AG04450 (cell line): Measurements from ENCODE around the gene GNAZ. TPM values are rescaled to one million over a fixed set of nuclear protein-coding genes. Genes with fewer than 3 reads are reported as not detected.

Experiments
- CTCF ChIA-PET: fragments of 300-600, 350-600 bp; formaldehyde crosslinking; extraction: SDS; loops from one replicate; lab custom pipeline; 2022; ENCODE audit warnings: antibody characterized with exemption, inconsistent platforms; lab: Charles Lee
- POLR2A ChIA-PET: fragments of 350-600 bp; formaldehyde crosslinking; extraction: SDS; loops from one replicate; lab custom pipeline; 2021; ENCODE audit warnings: antibody characterized with exemption, inconsistent platforms; lab: Yijun Ruan, JAX
- DNase-seq: peaks from one replicate; pipeline ENCODE4 v3.0.0-alpha.2; 2011; ENCODE audit warnings: low read depth, low spot score
- H3K27ac ChIP-seq: one replicate; pipeline ENCODE4 v1.5.1; 2012; ENCODE audit warnings: low read depth, low read length, control low read depth
- H3K27me3 ChIP-seq: one replicate; pipeline ENCODE4 v1.6.0; 2012; ENCODE audit warnings: low read length; ENCODE audit not compliant: control insufficient read depth, insufficient read depth
- H3K4me3 ChIP-seq: 2 replicates; pipeline ENCODE4 v1.5.1; 2011; ENCODE audit warnings: mild to moderate bottlenecking, low read depth, low read length, control low read depth
- H3K9me3 ChIP-seq: 2 replicates; pipeline ENCODE4 v1.5.1; 2012; ENCODE audit warnings: low read length; ENCODE audit not compliant: control insufficient read depth, insufficient read depth
- CTCF ChIP-seq: IDR thresholded peaks from 2 replicates; pipeline ENCODE4 v1.5.1; 2011; ENCODE audit warnings: low read depth, low read length, control low read depth, inconsistent platforms
- polyA plus RNA-seq: library from polyadenylated mRNA; depleted of rRNA; stranded (reverse); fragments of >200 nt; gene quantifications from 2 replicates; pipeline ENCODE4 v1.2.3, GENCODE V29; 2011

GNAZ gene
- polyA plus RNA-seq, 1 experiment = 0.25 TPM

DNA sequence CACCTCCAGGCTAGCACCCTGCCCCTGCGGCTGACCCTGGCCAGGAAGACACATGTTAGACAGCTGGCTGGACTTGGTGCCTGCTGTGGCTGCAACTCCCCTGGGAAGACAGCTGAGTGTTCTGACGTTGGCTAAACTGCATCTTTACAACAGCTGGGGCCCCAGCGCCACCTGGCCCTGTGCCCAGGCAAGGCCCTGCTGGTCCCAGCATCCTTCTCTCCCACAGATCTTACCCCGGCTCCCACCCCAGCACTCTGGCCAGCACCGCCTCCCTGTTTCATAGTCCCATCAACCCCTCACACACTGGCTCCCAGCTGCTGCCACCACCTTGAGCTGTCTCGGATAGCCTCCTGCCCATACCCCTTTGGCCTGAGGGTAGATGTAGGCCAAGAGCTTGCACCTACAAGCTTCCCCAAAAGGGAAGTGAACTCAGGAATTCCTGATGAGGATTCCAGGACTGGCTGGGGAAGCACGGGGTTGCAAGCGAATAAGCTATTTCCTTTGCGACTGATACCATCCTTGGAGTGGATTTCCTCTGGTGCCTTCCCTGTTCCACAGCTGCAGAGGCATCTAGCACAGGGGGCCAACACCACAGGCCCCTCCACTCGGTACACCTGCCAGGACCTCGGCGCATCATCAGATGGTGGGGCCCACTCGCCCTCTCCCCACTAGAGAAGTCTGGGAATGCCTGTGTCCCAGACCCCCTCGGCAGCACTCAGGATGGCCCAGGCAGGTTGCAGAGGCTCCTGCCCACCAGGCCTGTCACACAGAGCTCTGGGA lies 42.9 kb downstream of the GNAZ start:
- Histone ChIP-seq H3K27me3 (no peaks in the 10 kb centered on the region), H3K4me3 (no peak overlapping the region), H3K27ac (no peak overlapping the region), H3K9me3 (no peaks in the 10 kb centered on the region)
- CTCF ChIA-PET = no interaction called here
- POLR2A ChIA-PET = no interaction called here
- TF ChIP-seq CTCF = no peak
- peak; percentile 11 for DNase-seq

GRCh38 chr22:23113847-23114720 lies 43.8 kb downstream of the GNAZ start:
- Histone ChIP-seq H3K27ac (no peak overlapping the region), H3K27me3 (no peaks in the 10 kb centered on the region), H3K9me3 (no peaks in the 10 kb centered on the region), H3K4me3 (no peak overlapping the region)
- ChIA-PET CTCF (interaction anchor here (0.8 kb wide), 1 partner anchor 155 kb away, joined by 3 read pairs; no protein-coding TSS in a partner anchor), POLR2A (no interaction called here)
- TF ChIP-seq CTCF = no peak
- DNase-seq = no peak

DNA sequence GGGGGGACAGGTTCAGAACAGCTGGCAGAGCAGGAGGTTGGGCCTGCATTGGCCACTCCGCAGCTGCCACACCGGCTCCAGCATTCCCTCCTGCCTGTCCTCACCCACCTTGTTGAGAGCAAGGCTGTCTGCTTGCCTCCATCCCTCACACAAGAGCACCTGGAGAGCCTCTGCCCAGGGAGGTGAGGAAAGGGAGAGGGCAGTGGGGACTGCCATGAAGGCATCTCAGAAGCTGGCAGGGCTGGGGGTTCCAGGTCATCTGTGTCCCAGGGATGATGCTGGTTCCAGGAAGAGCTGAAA lies 44.4 kb downstream of the GNAZ start:
- no peaks in the 10 kb centered on the region for H3K9me3 ChIP-seq
- POLR2A ChIA-PET = no interaction called here
- no peak for TF ChIP-seq CTCF
- no peak overlapping the region for H3K4me3 ChIP-seq
- CTCF ChIA-PET = interaction anchor here (0.8 kb wide), 1 partner anchor 156 kb away, joined by 3 read pairs; no protein-coding TSS in a partner anchor
- DNase-seq = no peak
- H3K27me3 ChIP-seq = no peaks in the 10 kb centered on the region
- no peak overlapping the region for H3K27ac ChIP-seq

- H3K4me3 ChIP-seq = no peak overlapping the region
- H3K9me3 ChIP-seq = no peaks in the 10 kb centered on the region
- CTCF ChIA-PET = no interaction called here
- DNase-seq = no peak
- no peaks in the 10 kb centered on the region for H3K27me3 ChIP-seq
- POLR2A ChIA-PET = no interaction called here
- TF ChIP-seq CTCF = no peak
- no peak overlapping the region for H3K27ac ChIP-seq
These were observed 45.0 kb downstream of the GNAZ start for GRCh38 chr22:23115369-23115768.
